T follicular helper cell (primary cell): ENCODE results near the gene LRIT1.

ENCODE experiments used
- DNase-seq: peaks from one replicate; pipeline ENCODE4 v3.0.0-alpha.2; 2020; ENCODE audit warnings: low read depth

The LRIT1 gene

GRCh38 chr10:84193846-84194423 is 47.4 kb downstream of the LRIT1 start:
- no peak for DNase-seq

- no peak for DNase-seq
Measured at GRCh38 chr10:84193327-84193726, 48.0 kb downstream of the LRIT1 start.

- no peak for DNase-seq
Measured at GRCh38 chr10:84191106-84191505, 50.2 kb downstream of the LRIT1 start.

DNA sequence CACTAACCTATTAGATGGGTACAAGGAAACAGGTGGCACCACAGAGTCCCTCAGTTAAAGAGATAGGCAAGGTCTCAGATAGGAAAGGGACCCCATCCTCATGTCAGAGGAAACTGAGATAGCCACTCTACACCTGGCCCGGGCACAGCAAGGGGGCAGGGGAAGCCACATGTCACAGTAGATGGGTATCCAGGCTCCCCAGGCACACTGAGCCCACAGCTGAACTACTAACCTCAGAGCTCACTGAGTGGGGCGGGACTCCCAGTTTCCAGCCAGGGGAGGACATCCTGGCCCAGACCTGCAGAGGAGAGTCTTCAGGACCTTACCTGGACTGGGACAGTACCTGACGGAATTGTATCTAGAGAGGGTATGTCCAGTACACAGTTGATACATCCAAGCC is 50.7 kb downstream of the LRIT1 start:
- no peak for DNase-seq

DNA sequence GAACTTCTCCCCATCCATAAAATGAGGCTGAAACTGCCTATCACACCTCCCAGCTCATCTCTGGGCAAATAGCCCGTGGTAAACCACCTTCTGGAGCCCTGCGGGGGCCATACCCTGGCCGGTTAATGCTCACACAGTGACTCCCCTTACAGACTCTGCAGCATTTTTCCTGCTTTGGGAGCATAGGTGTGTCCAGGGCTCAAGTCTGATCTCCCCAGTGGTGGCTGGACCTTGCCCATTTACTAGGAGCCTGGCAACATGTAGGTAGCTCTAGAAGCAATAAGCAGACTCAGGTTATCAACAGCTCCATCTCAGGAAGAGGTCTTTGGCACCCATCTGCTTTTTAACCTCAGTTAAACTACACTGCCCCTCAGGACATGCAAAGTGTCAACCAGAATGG is 52.5 kb downstream of the LRIT1 start:
- no peak for DNase-seq

DNA sequence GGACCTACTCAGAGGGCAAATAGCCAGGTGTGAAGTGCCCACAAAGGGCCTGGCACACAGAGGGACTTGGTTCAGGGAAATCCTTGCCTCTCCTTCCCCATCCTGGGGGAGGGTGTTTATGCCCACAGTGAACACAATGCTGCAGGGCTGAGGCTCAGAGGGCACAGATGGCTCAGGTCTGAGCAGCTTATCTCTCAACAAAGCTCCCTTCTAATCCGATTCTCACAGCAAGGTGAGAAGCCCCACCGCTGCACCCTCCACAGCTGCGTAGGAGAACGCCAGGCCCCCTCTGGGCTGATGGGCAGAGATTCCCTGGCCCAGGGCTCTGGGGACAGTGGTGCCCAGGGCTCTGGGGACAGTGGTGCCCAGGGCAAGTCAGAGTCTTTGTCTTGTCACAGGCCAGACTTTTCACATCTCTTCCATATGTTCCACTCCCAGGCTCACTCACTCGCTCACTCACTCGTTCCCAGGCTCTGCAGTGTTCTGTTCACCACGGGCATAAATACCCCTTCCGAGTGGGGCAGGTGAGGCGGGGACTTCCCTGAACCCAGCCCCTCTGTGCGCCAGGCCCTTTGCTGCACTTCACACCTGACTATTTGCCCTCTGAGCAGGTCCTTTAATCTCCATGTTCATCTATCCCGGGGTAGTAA is 55.7 kb downstream of the LRIT1 start:
- no peak for DNase-seq

DNA sequence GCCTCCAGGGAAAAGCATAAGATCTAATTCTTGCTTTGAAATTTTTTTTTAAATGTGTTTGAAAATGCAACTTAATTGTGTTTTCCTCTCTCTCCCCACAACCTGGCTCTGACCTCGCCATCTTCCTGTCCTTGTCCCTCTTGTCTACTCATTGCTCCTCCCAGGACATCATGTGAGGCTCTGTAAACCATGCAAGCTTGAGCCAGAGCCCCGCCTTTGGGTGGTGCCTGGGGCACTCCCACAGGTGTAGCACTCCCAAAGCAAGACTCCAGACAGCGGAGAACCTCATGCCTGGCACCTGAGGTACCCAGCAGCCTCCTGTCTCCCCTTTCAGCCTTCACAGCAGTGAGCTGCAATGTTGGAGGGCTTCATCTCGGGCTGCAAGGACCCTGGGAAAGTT is 56.8 kb downstream of the LRIT1 start:
- no peak for DNase-seq

DNA sequence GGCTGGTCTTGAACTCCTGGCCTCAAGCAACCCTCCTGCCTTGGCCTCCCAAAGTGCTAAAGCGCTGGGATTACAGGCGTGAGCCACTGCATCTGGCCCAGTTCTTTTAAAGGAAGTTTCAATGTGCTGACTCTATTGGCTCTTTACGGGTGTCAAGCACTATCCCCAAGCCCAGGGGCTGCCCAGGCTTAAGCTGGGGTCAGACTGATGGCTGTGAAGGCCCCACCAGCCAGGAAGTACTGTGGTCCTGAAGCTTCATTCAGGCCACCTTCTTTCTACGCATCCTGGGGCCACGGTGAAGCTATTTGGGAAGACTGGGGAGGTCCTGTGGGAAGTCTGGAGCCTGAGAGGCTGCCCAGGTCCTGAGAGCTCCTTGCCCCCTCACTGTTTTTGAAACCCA is 59.7 kb downstream of the LRIT1 start:
- no peak for DNase-seq
